ENCODE measurements around the gene RGP1. TPM values are rescaled to one million over a fixed set of nuclear protein-coding genes. Genes with fewer than 3 reads are reported as not detected.

Gene RGP1
- total RNA-seq, 1 donor from 2014 or later: 14.5 TPM

DNA sequence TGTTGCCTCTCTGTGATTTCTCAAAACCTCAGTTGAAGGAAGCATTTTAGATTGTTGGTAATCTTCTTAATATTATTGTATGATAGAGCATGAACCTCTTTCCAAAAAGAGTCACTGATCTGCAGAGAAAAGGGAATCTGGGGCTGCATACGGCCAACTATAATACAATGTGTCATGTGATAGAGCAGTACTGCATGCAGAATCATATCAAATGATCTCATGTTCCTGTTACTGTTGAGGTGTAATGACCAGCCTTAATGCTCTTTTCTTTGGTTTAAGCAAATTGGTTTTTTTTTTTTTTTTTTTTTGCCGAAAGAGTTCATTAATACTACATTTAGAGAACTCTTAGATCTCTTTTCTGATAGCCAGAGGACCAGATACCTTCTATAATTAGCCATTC, 17.9 kb downstream of the RGP1 start:
- ATAC-seq (no peak), DNase-seq (ENCODE audit: low spot score) (no peak)

DNA sequence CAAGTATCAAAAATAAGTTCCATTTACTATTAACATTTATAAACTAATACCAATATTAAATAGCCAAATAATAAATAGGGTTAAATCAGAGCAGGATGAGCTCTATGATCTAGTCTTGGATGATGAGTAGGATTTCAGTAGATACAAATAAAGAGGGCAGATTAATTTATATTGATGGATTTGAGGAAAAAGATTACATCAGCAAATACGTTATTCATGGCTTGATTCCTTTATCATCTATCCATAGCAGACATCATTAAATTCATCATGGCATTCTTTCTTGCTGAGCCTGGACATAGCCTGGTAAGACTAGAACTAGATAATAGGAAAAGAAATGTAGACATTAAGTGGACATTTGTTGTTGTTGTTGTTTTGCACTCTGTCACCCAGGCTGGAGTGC, 18.4 kb downstream of the RGP1 start:
- ATAC-seq (no peak), DNase-seq (ENCODE audit: low spot score) (no peak)

DNA sequence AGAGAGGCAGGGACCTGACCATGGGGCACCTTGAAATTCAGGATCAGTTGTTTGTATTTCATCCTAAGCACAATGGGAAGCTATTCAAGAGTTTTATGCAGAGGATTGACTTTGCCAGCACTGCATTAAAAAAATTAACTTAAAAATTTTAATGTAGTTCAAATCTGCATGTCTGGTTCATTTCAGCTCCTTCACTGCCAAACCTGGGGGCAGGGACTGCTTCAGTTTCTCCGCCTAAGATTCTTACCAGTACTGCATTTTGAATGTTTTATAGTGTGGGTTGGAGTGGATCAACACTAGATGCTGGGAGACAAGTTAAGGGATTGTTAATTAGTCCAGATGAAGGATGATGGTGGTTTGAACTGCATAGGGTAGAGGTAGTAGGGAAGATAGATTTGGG, 20.7 kb downstream of the RGP1 start:
- ATAC-seq: no peak

DNA sequence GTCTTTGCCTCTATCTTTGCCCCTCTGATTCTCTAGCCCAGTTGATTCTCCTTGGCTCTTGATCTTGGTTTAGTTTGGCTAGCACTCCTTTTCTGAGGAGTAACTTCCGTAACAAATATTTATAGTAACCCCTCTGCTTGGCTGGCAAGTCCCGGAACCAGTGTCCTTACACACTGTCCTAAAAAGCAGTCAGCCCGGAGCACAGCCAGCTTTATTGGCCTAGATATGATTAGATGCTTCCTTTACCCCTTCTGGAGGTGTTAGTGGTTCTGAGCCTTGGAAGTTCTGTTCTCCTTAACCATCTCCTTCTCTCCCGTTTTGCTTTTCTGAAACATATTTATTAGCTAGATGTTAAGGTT, 22.0 kb downstream of the RGP1 start:
- no peak for DNase-seq (ENCODE audit: low spot score)

More for the DNA sequence above, 20.7 kb downstream of the RGP1 start:
- DNase-seq (ENCODE audit: low spot score): no peak

DNA sequence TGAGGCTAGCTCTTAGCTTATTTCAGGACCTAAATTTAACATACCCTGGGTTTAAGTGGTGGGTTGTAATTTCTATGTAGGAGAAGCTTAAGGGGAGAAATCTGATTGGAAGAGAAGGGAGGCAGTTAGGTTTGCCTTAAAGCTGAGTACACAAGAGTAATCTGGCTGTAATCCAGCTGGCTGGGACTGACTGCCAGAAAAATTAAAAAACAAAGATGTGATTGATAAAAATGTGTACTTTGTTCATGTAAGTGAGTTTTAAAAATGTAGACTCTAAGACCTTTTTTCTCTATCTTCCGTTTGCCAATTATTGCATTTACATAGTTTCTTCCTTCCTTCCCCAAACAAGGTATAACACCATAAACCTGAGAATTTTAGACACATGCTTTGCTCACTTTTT, 22.4 kb downstream of the RGP1 start:
- DNase-seq (ENCODE audit: low spot score) (no peak), ATAC-seq (peak; percentile 42)

More for the DNA sequence above, 22.0 kb downstream of the RGP1 start:
- peak; percentile 76 for ATAC-seq

DNA sequence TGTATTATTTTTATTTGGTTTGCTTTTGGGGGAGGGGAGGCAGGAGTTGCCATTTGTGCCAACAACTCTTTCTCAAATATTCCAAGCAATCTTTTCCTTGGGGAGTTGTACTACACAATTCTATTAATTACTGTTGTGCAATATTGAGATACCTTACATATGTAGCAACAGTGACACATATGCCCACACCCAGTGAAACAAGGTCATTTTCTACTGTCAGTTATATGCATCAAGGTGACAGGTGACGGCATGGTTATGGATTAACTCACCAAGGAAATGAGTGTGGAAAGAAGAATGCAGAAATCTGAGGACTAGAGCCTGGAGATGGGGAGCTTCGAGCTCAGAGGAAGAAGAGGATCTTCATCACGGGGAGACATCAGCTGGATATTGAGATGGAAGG, 22.9 kb downstream of the RGP1 start:
- ATAC-seq: no peak

DNA sequence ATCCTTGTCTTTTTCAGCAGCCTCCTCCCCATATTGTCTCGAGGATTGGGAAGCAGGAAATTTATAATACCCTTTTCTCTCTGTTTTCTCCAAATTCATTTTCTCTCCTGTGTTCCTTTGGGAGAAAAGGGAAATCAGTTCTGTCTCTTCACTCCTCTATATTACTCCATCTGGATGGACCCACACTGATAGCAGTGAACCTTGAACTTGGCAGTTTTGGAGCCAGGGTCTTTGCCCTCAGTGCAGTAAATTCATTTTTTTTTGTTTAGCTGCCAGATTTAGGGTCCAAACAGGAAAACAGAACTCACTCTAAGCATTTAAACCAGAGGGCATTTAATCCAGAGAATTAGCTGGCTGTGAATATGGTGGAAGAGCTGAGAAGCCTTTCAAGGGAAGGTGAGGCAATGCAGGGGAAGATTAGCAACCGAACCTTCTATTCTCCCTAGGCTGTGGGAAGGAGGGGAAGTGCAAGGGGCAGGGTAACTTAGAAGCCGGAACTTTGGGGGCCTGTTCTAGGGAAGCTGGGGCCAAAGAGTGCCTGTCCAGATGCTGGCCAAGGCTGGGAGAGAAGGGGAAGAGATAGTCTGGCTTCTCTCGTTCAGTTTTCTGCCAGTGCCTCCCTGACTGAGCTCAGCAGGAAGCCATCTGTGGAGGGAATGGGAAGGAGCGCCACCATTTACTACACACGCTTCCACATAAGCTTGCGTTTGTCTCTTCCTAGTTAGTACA, 26.0 kb downstream of the RGP1 start:
- DNase-seq (ENCODE audit: low spot score): no peak
- ATAC-seq: peak; percentile 59

More for the DNA sequence above, 22.9 kb downstream of the RGP1 start:
- no peak for DNase-seq (ENCODE audit: low spot score)

DNA sequence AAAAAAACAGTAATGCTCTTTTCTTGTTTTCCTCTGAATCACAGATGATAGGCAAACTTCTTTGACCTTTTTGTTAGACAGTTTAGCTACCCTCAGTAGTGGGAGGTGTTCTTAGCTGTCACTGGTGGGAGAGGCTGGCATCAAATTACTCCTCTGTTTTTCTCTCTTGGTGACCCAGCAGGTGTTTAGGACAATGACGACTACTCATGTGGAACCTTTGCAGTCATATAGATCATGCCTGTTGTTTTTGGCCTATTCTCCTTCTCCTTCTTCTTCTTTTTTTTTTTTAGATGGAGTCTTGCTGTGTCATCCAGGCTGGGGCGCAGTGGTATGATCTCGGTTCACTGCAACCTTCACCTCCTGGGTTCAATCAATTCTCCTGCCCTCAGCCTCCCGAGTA, 26.9 kb downstream of the RGP1 start:
- ATAC-seq: no peak
- no peak for DNase-seq (ENCODE audit: low spot score)

DNA sequence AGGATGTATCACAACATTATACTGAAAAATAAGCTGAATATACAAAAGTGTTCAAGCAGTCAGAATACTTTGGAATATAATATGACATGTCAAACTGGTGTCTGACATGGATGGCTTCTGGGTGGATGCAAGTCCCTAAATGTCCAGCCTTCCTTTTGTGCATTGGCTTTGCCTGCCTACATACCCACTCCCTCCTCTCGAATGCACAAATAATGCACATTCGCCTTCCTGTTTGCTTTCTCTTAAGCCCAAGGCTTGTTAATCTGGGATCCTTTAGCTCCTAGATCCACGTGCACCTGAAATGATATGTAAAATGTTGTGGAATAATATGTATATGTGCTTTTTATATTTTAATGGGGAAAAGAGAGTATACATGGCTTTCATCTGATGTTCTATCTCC, 29.4 kb downstream of the RGP1 start:
- ATAC-seq: no peak

DNA sequence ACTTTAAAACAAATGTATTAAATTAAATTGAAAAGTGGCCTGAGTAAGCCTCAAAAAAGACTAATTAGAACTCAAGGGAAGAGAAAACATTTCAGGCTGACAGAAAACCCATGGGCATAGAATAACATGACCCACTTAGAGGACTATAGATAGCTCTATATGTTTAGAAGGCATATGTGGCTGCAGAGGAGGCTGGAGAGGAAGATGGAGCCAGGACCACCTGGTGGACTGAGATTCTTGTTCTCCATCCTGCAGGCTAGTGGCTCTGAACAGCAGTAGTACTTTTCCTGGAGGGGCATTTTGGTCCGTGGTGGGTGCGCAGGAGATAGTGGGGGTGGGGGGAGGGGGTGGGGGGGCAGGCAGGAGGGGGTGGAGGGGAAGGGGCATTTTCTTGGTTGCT, 32.0 kb downstream of the RGP1 start:
- ATAC-seq: no peak
- DNase-seq (ENCODE audit: low spot score): no peak

More for the DNA sequence above, 29.4 kb downstream of the RGP1 start:
- DNase-seq (ENCODE audit: low spot score): no peak

DNA sequence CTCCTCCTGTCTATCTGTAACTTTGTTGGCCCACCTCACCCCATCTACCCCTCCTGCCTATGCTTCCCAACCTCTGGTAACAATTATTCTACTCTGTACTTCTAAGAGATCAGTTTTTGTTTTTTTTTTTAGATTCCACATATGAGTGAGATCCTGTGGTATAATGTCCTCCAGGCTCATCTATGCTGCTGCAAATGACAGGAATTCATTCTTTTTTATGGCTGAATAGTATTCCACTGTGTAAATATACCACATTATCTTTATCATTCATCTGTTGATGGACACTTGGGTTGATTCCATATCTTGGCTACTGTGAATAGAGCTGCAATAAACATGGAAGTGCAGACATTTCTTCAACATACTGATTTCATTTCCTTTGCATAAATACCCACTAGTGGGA, 34.3 kb downstream of the RGP1 start:
- ATAC-seq: no peak
- no peak for DNase-seq (ENCODE audit: low spot score)

DNA sequence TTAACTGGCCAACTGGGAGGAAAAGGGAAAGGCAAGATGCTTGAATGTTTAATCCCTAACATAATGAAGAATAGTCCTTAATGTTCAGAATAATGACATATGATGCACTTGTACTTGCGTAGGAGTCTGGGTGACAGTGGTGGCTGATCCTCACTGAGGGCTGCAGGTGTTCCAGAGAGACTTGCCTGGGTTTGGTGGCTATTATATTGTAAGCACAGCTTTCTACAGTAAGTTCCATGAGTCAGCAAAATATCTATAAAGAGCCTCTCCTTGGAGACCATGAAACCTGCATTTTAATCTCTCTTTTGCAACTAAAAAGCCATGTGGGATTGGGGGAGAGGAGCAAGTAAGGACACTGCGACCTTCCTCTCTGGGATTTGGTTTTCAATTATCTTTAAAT, 40.5 kb downstream of the RGP1 start:
- ATAC-seq (no peak), DNase-seq (ENCODE audit: low spot score) (no peak)

DNA sequence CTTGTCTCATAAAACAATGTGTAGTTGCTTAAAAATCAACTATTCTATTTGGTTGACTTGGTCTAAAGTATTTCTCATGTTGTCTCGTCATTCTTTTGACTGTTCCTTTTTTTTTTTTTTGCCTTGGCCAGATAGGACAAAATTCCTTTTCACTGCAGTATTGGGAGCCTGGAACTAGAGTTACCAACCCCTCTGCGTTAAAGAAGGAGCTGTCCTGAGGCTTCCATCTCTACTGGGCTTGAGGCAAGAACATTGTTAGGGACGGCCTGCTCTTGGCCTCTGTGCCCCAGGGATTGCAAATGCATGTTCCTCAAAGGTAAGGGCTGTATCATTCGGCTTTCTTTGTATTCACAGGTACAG, 40.9 kb downstream of the RGP1 start:
- no peak for ATAC-seq
- no peak for DNase-seq (ENCODE audit: low spot score)

DNA sequence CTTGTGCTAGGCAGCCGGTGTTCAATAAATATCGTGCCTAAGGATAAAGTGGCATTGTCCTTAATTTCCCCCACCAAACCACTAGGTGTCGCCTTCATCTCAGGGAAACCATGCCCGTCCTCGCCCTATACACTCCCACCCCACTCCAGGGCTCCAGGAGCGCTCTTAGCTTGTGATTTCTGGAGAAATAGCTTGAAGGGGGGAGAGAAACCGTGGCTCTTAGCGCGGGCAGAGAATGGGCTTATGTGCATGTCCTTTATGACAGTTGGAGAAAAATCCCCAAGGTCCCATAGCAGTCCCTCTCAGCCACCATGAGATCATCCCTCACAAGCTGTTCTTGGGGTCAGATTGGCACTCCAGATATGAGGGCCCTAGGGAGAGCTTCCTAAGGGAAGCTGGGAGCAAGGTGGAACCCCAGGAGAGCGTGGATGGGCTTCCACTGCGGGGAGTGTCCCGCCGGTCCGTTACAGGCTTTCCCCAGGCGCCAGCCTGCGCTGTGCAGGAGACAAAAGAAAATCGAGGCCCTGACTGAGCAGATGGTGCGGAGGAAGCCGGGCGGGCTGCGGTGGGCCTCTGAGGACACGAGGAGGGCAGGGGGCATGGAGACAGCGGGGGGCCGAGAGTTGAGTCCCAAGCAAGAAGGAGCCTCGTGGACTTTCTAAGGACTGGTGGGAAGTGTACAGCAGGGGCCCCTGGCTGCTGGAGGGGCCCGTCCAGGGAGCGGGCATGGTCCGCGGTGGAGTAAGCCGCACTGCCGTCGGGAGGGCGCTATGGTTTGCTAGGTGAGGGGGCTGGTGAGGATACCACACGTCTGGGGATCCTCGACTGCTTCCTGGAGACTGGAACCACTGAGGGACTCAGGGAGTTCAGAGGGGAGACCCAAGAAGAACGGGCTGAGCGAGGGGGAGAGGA, 41.6 kb downstream of the RGP1 start:
- peak; percentile 95 for ATAC-seq
- peak; percentile 69 for DNase-seq (ENCODE audit: low spot score)

DNA sequence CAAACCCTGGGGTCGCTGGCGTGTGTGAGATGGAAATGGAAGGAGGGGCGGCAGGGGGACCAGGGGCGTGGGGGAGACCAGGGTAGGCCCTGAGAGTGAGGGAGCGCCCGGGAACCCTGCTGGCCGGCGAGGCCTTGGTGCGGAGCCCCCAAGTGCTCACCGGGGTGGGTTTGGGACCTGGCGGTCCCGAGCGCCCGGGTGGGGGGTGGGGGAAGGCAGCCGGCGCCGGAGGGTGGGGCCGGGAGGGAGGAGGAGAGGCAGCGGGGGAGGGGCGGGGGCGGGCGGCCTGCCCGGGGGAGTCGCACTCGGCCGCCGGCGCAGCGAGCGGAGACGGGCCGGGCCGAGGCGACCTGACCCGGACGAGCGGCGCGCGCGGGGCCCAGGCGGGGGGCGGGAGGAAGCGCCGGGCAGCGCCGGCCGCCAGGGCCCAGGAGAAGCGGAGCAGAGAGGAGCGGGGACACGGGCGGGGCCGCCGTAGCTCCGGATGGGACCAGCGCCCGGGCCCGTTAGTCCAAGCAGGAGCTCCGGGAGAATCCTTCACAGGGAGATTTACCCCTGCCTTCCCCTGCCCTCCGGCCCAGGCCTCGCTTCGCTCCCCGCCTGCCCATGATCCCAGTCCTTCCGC, 42.3 kb downstream of the RGP1 start, which contains the start of gene NPR2:
Gene NPR2 (plus strand): TSS at position 295 of the 625 bp plus-strand sequence. CDS start 818 bp downstream, outside the sequence.
- ATAC-seq (peak; percentile 62), DNase-seq (ENCODE audit: low spot score) (peak; percentile 51)

DNA sequence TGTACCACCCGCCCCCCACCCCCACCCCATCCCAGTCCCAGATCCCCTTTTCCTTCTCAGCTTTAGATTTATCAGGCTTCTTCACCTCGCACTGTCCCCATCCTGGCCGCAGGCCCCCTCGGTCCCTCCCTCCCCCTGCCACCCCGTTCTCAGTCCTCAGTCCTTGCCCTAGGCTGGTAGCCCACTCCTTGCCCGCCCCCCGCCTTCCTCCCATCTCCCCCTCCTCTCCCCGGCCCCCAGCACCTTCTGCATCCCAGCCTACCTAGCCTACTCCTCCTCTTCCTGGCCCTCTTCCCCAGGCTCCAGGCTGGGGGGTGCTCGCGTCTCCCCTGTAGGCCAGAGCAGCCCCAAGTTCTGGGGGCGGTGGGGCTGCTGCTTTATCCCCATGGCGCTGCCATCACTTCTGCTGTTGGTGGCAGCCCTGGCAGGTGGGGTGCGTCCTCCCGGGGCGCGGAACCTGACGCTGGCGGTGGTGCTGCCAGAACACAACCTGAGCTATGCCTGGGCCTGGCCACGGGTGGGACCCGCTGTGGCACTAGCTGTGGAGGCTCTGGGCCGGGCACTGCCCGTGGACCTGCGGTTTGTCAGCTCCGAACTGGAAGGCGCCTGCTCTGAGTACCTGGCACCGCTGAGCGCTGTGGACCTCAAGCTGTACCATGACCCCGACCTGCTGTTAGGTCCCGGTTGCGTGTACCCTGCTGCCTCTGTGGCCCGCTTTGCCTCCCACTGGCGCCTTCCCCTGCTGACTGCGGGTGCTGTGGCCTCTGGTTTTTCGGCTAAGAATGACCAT, 43.1 kb downstream of the RGP1 start:
- ATAC-seq: no peak

DNA sequence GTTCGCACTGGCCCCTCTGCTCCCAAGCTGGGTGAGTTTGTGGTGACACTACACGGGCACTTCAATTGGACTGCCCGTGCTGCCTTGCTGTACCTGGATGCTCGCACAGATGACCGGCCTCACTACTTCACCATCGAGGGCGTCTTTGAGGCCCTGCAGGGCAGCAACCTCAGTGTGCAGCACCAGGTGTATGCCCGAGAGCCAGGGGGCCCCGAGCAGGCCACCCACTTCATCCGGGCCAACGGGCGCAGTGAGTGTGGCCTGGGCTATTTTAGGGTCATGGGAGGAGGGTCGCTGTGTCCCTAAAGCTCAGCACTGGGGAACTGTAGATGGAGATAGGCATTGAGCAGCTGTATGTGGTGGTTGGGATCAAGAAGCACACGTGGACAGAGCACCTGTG, 43.7 kb downstream of the RGP1 start:
- no peak for DNase-seq (ENCODE audit: low spot score)
- ATAC-seq: no peak

More for the DNA sequence above, 43.1 kb downstream of the RGP1 start:
- DNase-seq (ENCODE audit: low spot score): no peak

DNA sequence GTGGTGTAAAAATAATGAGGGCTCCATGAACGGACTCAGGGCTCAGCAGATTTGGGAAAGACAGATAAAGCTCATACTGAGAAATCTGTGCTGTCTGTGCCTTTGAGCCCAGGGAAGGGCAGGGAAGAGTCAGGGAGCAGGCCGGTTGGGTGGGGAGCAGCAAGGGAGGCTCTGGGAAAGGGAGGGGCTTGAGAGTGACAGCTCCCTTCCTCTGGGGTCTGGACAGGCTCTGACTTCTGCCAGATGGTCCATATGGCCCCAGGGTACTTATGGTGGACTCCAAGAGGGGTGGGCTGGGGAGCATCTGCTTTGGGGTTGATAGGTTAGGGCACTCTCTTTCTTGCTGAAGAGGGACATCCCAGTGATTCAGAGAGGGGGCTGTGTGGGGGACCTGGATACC, 44.4 kb downstream of the RGP1 start:
- no peak for ATAC-seq
- DNase-seq (ENCODE audit: low spot score): no peak

DNA sequence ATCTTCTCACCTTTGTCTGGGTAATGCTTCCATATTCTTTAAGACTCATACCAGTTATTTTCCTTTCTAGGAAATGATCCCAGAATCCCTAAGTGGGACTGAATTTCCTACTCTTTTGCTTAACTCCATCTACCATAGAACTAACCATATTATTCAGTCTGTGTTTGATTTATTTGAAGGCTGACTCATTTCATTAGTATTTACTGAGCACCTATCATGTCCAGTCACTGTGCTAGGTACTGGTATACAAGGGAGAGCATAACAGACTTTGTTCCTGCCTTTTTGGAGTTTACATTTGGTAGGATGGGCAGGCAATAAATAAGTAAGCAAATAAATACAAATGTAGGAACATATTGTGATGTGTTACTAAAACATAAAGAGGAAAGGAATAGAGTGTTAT, 46.6 kb downstream of the RGP1 start:
- DNase-seq (ENCODE audit: low spot score) (no peak), ATAC-seq (no peak)

DNA sequence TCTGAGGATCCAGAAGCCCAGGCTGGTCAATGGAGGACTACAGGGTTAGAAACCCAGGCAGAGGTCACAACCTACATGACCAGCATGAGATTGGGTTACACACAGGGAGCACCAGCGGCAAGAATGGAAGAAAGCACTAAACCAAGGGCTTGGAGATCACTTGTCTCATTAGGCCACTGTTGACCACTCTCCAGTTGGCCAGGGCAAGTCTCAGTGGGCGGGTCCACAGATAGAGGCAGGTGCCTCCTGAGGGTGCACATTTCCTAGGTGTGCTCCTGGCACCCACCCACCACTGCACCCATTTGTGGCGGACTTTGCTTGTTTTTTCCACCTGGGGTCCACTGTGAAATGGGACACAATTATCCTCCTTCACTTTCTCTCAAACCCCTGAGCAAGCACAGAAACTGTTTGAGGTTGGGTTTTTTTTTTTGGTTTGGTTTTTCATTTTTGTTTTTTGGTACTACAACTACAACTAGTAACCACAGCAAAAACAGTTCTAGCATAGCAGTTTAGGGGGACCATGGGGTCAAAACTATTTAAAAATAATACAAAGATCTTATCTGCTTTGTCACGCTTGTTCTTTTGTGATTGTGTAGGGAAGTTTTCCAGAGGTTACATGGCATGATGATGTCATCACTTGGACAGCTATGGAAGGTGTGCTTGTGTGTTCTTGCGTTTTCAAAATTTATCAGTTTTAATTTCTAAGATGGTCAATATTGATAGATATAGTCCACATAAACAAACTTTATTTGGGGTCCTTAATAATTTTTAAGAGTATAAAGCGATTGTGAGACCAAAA, 48.4 kb downstream of the RGP1 start:
- DNase-seq (ENCODE audit: low spot score): no peak
- no peak for ATAC-seq
